ENCODE measurements around the gene CIROP. TPM values are rescaled to one million over a fixed set of nuclear protein-coding genes. Genes with fewer than 3 reads are reported as not detected.
A peak's percentile ranks its signal among the peaks of the same experiment; 100 is the strongest.

Gene CIROP
- total and polyA plus RNA-seq, 9 of the 15 experiments (the other 6 are each of a cell fraction or from before 2014, with no cell fraction given), result not detected

GRCh38 chr14:23112359-23113178 lies 7.8 kb upstream of the CIROP start (continued):
- TF ChIP-seq, protein P1, sequence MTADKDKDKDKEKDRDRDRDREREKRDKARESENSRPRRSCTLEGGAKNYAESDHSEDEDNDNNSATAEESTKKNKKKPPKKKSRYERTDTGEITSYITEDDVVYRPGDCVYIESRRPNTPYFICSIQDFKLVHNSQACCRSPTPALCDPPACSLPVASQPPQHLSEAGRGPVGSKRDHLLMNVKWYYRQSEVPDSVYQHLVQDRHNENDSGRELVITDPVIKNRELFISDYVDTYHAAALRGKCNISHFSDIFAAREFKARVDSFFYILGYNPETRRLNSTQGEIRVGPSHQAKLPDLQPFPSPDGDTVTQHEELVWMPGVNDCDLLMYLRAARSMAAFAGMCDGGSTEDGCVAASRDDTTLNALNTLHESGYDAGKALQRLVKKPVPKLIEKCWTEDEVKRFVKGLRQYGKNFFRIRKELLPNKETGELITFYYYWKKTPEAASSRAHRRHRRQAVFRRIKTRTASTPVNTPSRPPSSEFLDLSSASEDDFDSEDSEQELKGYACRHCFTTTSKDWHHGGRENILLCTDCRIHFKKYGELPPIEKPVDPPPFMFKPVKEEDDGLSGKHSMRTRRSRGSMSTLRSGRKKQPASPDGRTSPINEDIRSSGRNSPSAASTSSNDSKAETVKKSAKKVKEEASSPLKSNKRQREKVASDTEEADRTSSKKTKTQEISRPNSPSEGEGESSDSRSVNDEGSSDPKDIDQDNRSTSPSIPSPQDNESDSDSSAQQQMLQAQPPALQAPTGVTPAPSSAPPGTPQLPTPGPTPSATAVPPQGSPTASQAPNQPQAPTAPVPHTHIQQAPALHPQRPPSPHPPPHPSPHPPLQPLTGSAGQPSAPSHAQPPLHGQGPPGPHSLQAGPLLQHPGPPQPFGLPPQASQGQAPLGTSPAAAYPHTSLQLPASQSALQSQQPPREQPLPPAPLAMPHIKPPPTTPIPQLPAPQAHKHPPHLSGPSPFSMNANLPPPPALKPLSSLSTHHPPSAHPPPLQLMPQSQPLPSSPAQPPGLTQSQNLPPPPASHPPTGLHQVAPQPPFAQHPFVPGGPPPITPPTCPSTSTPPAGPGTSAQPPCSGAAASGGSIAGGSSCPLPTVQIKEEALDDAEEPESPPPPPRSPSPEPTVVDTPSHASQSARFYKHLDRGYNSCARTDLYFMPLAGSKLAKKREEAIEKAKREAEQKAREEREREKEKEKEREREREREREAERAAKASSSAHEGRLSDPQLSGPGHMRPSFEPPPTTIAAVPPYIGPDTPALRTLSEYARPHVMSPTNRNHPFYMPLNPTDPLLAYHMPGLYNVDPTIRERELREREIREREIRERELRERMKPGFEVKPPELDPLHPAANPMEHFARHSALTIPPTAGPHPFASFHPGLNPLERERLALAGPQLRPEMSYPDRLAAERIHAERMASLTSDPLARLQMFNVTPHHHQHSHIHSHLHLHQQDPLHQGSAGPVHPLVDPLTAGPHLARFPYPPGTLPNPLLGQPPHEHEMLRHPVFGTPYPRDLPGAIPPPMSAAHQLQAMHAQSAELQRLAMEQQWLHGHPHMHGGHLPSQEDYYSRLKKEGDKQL (CRISPR knock-in tag; IDR thresholded peaks at IDR 0.05; ENCODE audit: borderline replicate concordance), result peak; percentile 92; the same call in 1 of the 2 replicates
- TF ChIP-seq LCOR (CRISPR knock-in tag; IDR thresholded peaks at IDR 0.05), result peak; percentile 99
- 0 out of 2 replicates have a peak, but pooled peaks have one; percentile 25 for TF ChIP-seq ZBTB2 (IDR thresholded peaks at IDR 0.05)
- no peak for TF ChIP-seq TAF7 (tag; IDR thresholded peaks at IDR 0.05)
- no peak for TF ChIP-seq PURB (CRISPR knock-in tag; IDR thresholded peaks at IDR 0.05; ENCODE audit: low read depth)
- no peak for TF ChIP-seq CHCHD3 (CRISPR knock-in tag; IDR thresholded peaks at IDR 0.05)
- TF ChIP-seq, protein P2, sequence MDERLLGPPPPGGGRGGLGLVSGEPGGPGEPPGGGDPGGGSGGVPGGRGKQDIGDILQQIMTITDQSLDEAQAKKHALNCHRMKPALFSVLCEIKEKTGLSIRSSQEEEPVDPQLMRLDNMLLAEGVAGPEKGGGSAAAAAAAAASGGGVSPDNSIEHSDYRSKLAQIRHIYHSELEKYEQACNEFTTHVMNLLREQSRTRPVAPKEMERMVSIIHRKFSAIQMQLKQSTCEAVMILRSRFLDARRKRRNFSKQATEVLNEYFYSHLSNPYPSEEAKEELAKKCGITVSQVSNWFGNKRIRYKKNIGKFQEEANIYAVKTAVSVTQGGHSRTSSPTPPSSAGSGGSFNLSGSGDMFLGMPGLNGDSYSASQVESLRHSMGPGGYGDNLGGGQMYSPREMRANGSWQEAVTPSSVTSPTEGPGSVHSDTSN (CRISPR knock-in tag; IDR thresholded peaks at IDR 0.05; ENCODE audit: low read depth), result no peak
- TF ChIP-seq, protein P2 (tag; conservative IDR thresholded peaks at IDR 0.05; ENCODE audit: low read depth), result peak; percentile 65
- TF ChIP-seq NEUROD1 (IDR thresholded peaks at IDR 0.05; ENCODE audit: borderline replicate concordance, low read depth, low read length, partially characterized antibody), result peak; percentile 68
- TF ChIP-seq CBX5 (IDR thresholded peaks at IDR 0.05; ENCODE audit: borderline replicate concordance, low read depth), result no peak
- TF ChIP-seq TAL1 (IDR thresholded peaks at IDR 0.05), result peak; percentile 98
- TF ChIP-seq LEF1 (IDR thresholded peaks at IDR 0.05), result peak; percentile 80; the same call in 1 of the 2 replicates
- TF ChIP-seq BHLHE40 (IDR thresholded peaks at IDR 0.05; ENCODE audit: low read length), result peak; percentile 85
- peak; percentile 66 for TF ChIP-seq ZNF24 (IDR thresholded peaks at IDR 0.05)
- TF ChIP-seq CREM (IDR thresholded peaks at IDR 0.05; ENCODE audit: low read depth), result peak; percentile 84
- TF ChIP-seq TRIM24 (IDR thresholded peaks at IDR 0.05), result peak; percentile 96 to 97
- 0 out of 2 replicates have a peak, but pooled peaks have one; percentile 77 for TF ChIP-seq HLTF (IDR thresholded peaks at IDR 0.05)
- peak; percentile 68 to 81 for TF ChIP-seq TEAD1 (CRISPR knock-in tag; IDR thresholded peaks at IDR 0.05)
- peak; percentile 88 for TF ChIP-seq ATF7 (IDR thresholded peaks at IDR 0.05)
- peak; percentile 88; the same call in 1 of the 2 replicates for TF ChIP-seq ZNF511 (CRISPR knock-in tag; IDR thresholded peaks at IDR 0.05)

Data from K562 (cell line).